A673 (cell line): ENCODE results near the gene MLC1.

Source experiments
- EZH2 ChIP-seq: fragments of 200-600 bp; sonication (generic); IDR thresholded peaks from 2 replicates; pipeline ENCODE4 v1.6.1; 2017; ENCODE audit warnings: borderline replicate concordance, low read depth, mild to moderate bottlenecking, mixed read lengths, antibody characterized with exemption, low read length; ENCODE audit not compliant: poor library complexity, severe bottlenecking
- TF ChIP-seq, protein P1 (sequence below): fragments of 300-800, 200-600 bp; sonication (generic); conservative IDR thresholded peaks from 2 replicates; pipeline ENCODE4 v1.5.1; 2017; ENCODE audit warnings: low read depth, mild to moderate bottlenecking, antibody characterized with exemption, low read length, moderate library complexity, mixed read lengths

DNA sequence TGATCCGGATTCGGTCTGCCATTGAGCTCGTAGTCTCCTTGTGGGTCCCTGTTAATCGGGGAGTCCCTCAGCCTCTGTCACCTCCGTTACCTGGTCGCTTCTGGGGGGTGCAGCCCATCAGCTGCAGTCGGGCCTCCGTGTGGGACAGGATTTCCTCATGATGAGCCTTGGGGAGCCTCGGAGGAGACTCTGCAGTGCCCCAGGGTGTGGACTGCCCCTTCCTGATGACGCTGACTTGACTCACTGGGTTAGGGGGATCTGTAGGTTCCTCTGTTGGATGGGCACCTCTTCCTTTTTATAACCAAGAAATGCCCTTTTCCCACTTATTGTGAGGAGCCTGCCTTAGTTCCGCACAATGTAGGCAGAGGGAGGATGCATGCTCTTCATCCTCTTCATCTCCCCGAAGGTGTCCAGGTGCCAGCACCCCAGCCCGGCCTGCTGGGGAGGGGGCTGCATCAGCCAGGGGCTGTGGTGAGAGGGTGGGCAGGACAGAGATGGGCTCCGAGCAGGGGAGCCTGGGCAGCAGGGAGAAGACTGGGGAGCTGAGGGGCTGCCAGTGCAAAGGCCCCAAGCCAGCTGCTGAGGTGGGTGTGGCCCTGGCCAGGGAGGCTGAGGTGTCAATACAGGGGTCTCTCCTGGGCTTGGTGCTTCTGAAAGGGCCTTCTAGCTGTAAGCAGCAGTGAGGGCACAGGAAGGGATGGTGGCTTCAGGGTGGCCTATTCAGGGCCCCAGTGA is 13.6 kb downstream of the MLC1 start:
- TF ChIP-seq, protein P1, sequence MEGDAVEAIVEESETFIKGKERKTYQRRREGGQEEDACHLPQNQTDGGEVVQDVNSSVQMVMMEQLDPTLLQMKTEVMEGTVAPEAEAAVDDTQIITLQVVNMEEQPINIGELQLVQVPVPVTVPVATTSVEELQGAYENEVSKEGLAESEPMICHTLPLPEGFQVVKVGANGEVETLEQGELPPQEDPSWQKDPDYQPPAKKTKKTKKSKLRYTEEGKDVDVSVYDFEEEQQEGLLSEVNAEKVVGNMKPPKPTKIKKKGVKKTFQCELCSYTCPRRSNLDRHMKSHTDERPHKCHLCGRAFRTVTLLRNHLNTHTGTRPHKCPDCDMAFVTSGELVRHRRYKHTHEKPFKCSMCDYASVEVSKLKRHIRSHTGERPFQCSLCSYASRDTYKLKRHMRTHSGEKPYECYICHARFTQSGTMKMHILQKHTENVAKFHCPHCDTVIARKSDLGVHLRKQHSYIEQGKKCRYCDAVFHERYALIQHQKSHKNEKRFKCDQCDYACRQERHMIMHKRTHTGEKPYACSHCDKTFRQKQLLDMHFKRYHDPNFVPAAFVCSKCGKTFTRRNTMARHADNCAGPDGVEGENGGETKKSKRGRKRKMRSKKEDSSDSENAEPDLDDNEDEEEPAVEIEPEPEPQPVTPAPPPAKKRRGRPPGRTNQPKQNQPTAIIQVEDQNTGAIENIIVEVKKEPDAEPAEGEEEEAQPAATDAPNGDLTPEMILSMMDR: no peak
- TF ChIP-seq EZH2: no peak
